Activated CD8-positive, alpha-beta memory T cell treated with anti-CD3 and anti-CD28 coated beads, Interleukin-2, amount 50 U/mL, for 1 hour (primary cell): ENCODE results near the gene TULP3.

ENCODE experiments used
- DNase-seq: peaks from one replicate; pipeline ENCODE4 v3.0.0-alpha.2; 2020; ENCODE audit errors: extremely low read depth

The TULP3 gene

GRCh38 chr12:2877047-2877952 is 13.4 kb upstream of the TULP3 start, which contains the start of the genes FOXM1 and RHNO1:
Gene FOXM1, minus strand, starts transcription at chr12:2877174. Its CDS starts 2,696 bp downstream, at chr12:2874478.
Gene RHNO1, plus strand, starts transcription at chr12:2877223. Its CDS starts 8,144 bp downstream, at chr12:2885367.
- peak; percentile 60 for DNase-seq

GRCh38 chr12:2877953-2878732 is 12.5 kb upstream of the TULP3 start:
- no peak for DNase-seq

- DNase-seq: no peak
Measured at GRCh38 chr12:2879853-2880252, 10.8 kb upstream of the TULP3 start.

DNA sequence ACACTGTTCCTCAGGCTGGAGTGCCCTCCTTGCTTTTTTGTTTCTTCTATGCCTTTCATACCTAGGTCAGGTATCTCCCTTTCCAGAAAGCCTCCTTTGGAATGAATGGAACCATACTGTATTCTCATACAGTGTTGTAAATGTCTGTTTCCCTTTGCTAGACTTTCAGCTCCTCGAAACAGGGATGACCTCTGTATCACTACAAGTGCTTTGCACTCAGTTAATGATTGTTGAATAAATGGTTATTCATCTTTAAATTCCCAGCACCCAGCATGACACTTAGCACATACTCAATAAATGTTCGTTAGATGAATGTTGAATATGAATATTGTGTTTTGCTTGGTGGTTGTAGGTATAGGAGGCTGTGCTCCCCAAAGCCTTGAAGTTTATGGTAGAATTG is 5.9 kb upstream of the TULP3 start:
- DNase-seq: no peak

- DNase-seq: no peak
Measured at GRCh38 chr12:2886768-2887450, 3.8 kb upstream of the TULP3 start.

DNA sequence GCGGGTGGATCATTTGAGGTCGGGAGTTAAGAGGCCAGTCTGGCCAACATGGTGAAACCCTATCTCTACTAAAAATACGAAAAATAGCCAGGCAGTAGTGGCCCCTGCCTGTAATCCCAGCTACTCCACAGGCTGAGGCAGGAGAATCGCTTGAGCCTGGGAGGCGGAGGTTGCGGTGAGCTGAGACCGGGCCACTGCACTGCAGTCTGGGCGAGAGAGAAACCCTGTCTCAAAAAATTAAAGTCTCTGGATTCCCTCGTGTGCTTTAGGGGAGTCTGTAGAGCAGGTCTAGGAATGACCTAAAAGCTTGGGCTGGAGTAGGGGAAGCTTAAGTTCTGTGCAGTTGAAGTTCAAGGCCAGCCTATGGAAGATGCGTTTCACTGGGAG is 697 bp upstream of the TULP3 start:
- no peak for DNase-seq

DNA sequence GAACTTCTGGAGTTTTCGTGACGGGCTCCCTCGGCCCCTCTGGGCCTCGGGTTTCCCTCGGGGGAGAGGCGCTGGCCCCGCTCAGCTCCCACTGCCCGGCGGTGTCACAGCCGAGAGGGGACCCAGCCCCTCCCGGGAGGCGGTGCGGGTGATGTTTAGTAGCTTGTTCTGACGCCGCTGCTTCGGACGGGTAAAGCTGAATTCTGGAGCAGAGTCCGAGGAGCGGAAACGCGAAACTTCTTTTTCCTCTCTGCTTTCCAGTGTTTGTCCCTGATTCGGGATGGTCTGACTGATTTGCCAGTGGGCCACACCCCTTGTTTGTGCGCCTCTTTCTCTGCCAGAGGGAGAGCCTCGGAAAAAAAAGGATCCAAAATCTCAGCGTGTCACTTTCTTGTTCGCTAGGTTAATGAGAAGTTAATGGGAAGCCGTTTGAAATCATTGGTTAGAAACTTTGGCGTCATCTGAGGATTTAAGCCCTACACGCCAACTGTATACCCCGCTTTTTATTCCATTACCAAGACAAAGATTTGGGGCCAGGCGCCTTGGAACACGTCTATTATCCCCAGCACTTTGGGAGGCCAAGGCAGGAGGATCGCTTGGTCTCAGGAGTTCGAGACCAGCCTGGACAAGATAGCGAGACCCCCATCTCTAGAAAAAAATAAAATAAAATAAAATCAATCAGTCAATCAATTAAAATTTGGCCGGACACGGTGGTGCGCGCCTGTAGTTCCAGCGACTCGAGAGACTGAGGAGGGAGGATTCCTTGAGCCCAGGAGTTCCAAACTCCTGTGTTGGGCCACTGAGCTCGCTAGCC is 756 bp downstream of the TULP3 start:
- no peak for DNase-seq

GRCh38 chr12:2892246-2892645 is 1.6 kb downstream of the TULP3 start:
- no peak for DNase-seq

DNA sequence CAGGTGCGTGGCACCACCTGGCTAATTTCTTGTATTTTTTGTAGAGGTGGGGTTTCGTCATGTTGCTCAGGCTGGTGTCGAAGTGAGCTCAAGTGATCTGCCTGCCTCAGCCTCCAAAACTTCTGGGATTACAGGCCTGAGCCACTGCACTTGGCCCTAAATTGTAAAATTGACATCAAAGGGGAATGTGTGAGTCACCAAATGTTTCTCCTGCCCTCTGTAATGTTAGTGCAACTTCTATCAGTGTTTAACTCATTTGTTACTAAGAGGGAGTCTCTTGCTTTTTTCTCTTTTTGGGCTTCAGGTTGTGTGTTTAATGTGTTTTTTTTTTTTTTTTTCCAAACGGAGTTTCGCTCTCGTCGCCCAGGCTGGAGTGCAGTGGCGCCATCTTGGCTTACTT is 2.3 kb downstream of the TULP3 start:
- no peak for DNase-seq

DNA sequence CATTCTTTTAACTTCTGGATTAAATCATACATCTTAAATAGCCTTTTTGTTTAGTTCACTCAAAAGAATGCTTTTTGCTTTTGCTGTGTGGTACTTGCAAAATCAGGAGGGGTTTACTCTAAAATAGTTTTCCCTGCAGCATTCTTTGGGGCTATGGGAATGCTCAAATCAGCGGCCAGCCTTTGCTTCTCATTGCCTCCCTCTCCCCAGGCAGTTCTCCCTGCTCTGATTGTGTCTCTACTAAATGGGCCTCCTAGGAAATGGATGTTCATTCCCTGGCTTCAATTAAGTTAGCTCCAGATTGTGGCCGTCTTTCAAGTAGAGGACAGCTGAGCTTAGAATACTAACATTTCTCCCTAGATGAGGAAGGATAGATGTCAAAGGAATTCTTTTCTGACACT is 4.4 kb downstream of the TULP3 start:
- DNase-seq: no peak

DNA sequence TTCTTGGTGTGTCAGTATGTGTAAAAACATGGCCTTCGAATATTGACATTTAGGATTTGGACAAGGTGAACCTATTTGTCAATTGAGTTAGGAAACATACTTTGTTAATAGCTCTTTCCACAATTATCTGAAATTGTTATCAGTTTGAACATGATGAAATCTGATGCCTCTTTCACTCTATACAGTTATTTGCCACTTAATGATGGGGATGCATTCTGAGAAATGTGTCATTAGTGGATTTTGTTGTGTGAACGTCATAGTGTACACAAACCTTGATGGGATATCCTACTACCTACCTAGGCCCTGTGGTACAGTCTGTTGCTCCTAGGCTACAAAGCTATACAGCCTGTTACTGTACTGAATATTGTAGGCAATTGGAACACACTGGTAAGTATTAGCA is 4.8 kb downstream of the TULP3 start:
- no peak for DNase-seq

GRCh38 chr12:2897418-2897817 is 6.7 kb downstream of the TULP3 start:
- DNase-seq: no peak

DNA sequence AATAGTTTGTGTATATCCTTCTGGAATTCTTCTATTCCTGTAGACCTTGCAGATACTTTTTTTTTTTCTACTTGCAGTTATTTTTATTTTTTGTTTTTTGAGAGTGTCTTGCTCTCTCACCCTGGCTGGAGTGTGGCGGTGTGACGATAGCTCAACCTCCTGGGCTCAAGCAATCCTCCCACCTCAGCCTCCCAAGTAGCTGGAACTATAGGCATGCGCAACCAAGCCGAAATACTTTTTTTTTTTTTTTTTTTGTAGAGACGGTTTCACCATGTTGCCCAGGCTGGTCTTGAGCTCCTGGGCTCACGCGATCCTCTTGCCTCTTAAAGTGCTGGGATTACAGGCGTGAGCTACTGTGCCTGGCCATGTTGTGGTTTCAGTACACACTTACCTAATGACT is 10.0 kb downstream of the TULP3 start:
- no peak for DNase-seq

GRCh38 chr12:2902272-2902880 is 11.7 kb downstream of the TULP3 start:
- DNase-seq: no peak

DNA sequence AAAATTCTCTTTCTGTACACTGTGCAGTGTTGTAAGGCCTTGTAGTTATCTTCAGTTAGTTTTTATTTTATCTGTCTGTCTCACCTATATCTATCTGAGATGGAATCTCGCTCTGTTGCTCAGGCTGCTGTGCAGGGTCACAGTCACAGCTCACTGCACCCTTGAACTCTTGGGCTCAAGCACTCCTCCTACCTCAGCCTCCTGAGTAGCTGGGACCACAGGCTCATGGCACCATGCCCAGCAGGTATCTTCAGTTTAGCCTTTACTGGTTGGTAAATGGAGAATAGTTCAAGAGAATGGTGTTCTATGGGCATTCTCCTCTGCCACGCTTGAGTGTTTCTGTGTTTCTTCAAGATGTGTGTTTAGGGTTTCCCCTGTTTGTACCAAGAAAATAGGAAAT is 13.6 kb downstream of the TULP3 start:
- DNase-seq: no peak

- DNase-seq: no peak
Measured at GRCh38 chr12:2912216-2912575, 21.5 kb downstream of the TULP3 start.

DNA sequence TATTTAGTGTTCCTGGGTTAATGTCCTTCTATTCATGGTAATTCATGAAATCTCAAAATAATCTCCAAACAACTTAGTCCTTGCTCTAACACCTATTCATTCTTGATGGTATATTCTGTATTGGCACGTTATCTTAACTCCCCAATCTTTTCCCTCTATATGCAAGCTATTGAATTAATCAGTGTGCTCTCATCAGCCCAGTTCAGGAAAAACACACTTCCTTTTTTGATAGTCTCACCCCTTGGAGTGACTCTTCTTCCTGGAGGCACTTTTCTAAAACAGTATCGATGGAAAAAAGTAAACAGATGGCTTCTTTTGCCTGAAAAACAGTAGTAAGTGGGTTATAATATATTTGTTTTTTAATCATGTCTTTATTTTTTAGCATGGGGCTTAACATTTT is 28.6 kb downstream of the TULP3 start:
- DNase-seq: no peak

- no peak for DNase-seq
Measured at GRCh38 chr12:2922329-2922728, 31.6 kb downstream of the TULP3 start.

DNA sequence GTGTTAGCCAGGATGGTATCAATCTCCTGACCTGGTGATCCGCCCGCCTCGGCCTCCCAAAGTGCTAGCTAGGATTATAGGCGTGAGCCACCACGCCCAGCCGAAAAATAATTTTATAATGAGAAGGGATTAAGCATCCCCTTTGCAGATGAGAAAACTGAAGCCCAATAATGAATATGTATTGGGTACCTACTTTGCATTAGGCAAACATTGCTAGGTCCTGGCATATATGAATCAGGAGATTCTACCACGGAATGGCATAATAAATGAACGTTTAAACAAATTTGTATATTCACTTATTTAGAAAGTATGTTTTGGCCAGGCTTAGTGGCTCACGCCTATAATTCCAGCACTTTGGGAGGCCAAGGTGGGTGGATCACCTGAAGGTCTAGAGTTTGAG is 32.4 kb downstream of the TULP3 start:
- DNase-seq: no peak

DNA sequence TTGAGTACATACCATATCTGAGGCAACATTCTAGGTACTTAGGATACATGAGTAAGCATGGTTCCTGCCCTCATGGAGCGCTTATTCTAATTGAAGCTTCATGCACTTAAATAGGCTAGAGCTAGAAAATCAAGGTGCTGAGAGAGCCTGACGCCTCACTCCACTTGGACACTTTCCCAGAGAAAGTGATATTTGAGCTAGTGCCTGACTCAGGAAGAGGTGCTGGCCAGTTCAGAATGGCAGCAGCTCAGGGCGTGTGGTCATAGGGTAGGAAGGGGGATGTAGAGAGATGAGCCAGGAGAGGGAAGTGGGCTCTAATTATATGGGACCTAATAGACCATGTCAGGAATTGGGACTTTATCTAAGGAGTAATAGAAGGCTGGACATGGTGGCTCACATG is 33.3 kb downstream of the TULP3 start:
- DNase-seq: no peak
